ENCODE results near the gene HMGXB3.

HMGXB3 gene

DNA sequence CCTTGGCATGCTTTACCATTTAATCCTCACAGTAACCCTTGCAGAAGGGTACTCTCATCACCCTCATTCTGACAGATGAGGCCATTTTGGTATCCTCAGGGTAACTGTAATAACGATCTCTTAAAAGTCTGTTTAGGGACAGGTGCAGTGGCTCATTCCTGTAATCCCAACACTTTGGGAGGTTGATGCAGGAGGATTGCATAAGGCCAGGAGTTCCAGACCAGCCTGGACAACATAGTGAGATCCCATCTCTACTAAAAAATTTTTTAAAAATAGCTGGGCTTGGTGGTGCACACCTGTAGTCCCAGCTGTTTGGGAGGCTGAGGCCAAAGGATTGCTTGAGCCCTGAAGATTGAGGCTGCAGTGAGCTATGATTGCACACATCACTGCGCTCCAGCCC lies 54.0 kb downstream of the HMGXB3 start:
- DNase-seq: no peak

DNA sequence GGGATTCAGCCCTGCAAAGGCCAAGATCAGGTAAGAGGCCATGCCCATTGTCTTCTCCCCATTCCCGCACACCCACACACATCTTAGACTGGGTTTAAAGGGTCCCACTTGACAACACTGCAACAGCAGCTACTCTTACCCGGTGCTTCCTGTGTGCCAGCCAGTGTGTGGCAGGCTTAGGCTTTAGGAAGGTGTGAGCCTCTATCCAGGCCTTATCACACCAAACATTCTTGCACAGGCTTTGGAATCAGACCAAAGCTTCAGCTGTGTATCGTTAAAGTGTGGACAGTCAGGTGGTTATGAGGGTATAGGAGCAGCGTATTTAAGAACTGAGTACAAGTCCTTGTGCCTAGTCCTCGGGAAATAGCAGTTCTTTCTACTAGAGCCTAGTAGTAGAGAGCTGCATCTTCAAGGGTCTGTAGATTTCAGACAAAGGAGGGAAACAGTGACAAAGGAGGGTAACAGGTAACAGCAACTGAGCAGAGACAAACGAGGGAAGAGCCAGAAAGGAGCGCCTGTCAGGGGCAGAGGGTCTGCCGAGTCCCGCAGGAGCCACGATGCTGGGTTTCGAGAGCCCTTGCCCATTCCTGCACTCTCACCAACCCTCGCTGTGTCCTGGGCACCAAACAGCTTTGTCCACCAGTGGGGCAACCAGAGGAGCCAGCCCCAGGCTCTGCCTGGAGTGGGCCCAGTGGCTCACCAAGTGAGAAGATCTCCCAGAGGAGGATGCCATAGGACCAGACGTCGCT lies 55.0 kb downstream of the HMGXB3 start:
- no peak for DNase-seq

DNA sequence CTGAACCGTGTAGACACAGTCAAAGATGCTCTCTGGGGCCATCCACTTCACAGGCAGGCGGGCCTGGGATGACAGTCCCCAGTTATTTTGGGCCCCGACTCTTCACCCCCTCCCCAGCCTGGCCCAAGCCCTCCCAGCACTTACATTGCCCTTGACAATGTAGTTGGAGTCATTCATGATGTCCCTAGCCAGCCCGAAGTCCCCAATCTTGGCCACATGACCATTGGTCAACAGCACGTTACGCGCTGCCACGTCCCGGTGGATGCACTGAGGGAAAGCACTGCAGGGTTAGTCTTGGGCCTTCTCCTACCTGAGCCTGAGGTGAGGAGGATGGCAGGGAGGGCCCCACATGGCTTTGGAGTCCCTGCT lies 55.5 kb downstream of the HMGXB3 start:
- no peak for DNase-seq

DNA sequence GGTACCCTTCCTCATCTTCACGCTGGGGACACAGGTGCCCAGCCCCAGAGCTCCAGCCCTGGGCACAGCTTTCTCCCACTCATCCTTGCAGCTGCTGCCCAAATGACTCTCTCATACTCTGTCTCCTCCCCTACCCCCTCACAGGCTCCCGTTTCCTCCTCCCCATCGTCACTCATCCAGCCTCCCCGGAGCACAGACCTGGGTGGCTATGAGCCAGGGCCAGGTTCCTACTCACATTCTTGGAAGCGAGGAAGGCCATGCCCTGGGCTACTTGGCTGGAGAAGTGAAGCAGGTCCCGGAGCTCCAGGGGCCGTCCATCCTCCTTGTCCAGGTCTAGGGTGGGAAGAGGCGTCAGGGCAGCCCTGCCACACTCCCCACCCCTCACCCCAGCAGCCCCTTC lies 56.5 kb downstream of the HMGXB3 start:
- DNase-seq: no peak

DNA sequence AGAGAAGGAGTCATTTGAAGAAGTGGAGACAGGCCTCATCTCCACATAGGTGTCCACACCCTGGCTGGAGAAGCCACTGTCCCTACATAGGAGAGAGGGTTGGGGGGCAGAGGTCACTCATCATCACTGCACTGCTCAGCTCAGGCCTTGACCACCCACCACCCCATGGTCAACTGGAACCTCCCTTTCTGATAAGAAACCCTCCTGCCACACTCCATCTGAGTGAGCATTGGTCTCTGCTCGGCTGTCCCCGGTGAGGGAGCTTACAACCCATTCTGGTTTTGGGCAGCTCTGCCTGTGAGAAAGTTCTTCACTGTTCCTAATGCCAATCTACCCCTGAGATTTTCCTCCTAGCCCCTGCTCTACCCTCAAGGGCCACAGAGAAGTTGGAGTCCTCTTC lies 57.0 kb downstream of the HMGXB3 start:
- DNase-seq: no peak

DNA sequence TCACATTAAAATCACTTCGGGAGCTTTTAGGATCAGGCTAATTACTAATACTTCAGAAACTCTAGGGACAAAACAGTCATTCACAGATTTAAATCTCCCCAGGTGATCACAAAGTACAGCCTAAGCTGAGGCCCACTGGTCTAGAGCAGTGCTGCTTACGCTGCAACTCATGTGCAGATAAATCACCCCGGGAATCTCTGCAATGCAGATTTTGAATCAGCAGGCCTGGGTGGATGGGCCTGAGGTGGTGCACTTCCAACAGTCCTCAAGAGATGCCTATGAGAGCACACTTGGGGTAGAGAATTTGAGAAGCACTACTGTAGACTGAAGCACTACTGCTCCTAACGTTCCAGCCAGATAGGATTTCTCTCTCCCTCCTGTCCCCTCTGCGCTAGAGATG lies 57.5 kb downstream of the HMGXB3 start:
- DNase-seq: no peak

DNA sequence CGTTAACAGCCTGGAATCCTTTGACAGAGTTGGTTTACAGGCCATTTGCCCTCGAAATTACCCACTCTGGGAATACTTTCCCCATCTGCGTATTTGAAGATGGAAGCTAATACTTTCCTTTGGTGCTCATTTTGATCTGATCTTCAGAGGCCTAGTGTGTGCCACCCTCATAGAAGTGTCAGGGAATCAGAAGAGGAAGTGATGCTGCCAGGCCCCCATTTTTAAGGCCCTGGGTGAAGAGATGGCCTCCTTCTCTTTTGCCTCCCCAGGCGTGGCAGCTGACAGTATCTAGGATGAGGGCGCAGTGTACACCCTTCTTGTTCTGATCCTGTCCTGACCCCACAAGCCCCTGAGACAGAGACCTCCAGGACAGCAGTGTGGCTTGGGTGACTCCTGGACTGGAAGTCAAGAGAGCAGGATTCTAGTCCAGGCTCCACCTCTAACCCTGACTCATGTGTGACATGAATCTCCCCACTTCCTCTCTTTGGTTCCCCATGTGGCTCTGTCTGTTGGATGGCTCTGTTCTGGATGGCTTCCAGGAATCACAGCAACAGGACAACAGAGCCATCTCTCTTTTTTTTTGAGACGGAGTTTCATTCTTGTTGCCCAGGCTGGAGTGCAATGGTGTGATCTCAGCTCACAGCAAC lies 58.1 kb downstream of the HMGXB3 start:
- no peak for DNase-seq

DNA sequence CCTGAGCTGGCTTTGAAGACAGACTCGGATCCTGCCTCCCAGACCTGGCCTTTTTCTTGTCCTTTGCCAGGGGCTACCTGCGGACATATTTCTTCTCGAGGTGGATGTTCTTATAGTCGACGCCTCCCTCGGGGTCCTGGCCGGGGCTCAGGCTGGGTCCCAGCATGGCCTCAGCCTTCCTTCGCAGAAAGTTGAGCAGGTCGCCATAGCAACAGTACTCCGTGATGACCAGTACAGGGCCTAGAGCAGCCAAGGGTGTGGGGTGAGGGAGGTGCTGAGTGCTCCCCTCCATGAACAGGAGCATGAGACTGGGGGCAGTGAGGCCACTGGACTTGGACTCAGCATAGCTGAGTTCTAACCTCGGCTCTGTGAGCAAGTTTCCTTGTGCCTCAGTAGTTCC lies 59.1 kb downstream of the HMGXB3 start:
- no peak for DNase-seq

DNA sequence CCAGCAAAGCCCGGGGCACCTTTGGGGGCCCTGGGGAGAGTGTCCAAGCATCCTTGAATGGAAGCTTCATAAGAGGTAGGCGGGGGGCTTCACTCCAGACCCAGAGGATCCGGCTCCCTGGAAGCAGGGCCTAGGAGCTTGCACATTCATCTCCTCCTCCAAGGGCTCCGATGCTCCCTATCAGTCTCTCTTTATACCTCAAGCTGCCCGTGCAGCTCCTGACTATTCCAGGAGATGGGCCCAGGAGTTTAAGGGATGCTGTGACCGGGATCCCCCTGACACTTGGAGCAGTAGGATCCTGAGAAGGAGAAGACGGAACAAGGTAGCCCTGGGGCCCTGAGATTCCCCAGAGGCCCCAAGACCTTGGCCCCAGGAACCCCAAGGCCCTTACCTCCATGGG lies 59.9 kb downstream of the HMGXB3 start:
- DNase-seq: no peak

DNA sequence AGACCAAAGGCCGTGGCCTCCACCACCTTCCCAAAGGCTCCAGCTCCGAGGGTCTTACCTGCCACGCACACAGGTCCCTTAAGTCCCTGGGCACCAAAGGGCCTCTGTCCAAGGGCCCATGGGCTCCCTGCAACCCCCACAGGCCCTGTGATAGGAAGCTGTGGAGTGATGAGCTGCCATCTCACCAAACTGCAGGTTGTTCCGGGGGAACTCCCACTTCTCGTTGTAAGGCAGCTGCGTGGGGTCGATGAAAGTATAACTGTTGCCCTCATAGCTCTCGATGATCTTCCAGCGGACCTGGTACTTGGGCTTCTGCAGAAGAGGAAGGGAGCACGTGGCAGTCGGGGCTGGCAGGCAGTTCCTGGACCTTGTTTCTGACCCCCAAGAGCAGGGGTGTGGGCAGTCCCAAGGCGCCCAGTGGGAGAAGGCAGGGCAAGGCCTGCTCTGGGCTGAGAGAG lies 61.0 kb downstream of the HMGXB3 start:
- DNase-seq: no peak

DNA sequence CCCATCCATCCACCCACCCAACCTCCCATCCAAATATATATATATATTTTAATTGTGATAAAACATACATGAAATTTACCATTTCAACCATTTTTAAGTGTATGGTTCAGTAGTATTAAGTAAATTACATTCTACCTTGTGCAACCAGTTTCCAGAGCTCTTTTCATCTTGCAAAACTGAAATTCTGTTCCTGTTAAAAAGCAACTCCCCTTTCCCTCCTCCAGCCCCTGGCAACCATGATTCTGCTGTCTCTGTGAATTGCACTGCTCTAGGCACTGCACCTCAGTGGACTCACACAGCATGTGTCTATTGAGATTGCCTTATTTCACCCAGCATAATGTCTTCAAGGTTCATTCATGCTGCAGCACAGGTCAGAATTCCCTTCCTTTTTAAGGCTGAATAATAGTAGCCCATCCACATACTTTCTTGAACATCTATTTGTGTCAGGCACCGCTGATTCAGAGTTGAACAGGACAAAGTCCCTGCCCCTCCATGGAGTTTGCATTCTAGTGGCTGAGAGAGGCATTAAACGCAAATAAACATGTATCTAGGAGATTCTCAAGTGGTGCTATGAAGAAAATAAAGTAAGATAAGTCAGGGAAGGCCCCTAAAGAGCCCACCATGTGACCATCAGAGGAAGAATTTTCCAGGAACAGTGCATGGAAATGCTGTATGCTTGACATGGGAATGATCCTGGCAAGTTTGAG lies 61.8 kb downstream of the HMGXB3 start:
- DNase-seq: no peak

DNA sequence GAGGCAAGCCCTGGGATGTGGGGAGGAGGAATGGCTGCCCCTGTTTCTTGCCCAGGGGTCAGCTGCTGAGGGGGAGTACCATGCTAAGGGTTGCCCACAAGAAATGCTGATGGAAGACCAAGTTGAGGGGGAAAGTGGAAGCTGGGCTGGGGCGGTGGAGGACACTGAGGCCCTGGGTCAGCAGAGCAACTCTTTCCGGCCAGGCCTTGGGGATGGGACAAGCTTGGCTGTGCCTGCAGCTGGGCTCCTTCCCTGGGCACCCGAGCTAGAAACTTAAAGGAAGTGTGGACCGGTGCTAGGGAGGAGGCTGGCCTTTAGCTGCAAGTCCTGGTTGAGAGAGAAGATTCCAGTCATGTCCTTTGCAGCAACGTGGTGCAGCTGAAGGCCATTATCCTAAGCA lies 63.1 kb downstream of the HMGXB3 start:
- DNase-seq: no peak

DNA sequence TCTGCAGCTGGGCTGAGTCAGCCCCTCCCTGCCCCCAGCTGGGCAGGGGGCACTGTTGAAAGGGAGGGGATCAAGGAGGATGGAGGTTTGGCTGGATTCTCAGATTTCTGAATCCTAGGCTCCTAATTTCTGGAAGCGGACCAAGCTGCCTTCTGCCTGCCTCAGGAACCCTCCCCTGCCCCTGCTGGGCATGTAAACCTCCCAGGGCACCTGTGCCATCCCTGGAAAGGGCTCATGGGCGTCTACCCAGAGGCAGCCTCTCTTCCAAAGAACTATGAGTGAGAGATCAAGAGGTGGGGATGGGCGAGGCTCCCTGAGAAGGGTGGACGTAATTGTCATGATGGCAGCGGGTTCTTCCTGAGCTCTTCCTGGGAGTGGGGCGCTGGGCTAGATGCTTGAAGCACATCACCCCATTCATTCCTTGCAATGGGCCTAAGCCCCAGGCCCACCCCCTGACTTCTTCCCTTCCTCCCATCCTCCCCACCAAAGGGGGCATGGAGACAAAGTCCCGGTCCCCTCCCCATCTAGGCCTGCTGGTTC lies 64.2 kb downstream of the HMGXB3 start:
- no peak for DNase-seq

DNA sequence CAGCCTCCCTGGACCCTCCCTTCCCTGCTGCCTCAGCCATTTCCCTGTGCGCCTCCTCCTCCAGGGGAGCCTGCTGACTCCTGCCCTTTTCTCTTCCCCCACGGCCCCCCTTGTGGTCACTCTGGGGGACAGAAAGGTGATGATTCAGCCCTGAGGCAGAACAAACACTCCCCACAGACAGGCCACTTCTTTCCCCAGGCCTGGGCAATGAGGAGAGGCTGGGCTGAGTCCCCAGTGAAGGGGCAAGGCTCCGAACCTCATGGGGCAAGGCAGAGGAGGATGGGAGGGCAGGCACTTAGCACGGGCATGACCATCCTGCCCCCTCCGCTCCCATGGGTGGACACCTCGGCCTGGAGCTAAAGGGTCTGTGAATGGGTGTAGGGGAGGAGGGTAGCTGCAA lies 64.8 kb downstream of the HMGXB3 start:
- no peak for DNase-seq

DNA sequence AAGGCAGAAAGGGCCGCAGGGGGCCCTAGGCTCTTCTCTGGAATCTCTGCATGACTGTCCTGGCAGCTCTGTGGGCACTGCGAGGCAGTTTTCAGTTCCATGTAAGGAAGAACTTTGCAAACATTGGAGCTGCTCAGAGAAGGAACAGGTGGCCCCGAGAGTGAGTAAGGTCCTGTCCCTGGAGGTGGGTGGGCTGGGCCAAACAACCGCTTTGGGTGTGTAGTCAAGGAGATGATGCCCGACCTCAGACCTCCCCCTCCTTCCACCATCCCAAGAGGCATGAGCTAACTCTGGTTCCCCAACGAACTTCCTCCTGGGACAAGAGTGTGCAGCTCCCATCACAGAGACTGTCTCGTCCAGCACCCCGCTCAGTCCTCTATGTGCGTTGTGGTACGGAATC lies 65.3 kb downstream of the HMGXB3 start:
- DNase-seq: no peak

DNA sequence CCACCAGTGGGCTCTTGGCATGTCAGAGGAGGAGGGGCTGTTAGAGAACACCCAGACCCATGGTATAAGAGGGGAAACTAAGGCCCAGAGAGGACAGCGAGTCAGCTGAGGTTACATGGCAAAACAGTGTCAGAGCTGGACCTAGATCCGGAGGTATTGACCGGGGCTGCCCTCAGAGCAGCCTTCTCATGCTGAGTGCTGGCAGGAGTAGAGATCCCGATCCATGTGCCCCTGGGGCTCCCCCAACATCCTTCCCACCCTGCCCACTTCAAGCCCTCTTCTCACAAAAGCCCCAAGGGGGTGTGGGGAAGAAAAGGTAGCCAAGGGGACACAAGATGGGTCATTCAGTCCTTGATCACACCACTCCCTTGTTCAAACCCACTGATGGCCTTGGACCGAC lies 65.9 kb downstream of the HMGXB3 start:
- no peak for DNase-seq

DNA sequence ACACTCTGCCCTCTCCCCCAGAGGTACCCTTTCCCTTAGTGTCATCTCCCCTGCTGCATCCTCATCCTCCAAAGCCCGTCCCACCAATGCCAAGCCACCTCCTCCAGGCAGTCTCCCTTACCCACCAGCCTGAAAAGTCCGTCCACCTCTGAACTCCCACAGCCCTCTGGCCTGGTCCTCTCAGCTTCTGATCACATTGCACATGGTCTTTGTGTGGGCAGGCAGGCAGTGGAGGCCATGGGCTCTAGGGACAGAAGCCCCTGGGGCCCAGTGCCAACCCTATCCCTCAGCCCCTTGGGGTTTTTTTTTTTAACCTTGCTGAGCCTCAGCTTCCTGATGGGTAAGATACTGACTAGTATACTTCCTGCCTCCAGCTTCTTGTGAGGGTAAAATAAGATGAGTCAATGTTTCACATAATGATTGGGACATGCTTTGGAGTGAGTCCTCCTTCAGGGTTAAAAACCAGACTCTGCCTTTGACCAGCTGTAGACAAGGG lies 66.4 kb downstream of the HMGXB3 start:
- DNase-seq: no peak

DNA sequence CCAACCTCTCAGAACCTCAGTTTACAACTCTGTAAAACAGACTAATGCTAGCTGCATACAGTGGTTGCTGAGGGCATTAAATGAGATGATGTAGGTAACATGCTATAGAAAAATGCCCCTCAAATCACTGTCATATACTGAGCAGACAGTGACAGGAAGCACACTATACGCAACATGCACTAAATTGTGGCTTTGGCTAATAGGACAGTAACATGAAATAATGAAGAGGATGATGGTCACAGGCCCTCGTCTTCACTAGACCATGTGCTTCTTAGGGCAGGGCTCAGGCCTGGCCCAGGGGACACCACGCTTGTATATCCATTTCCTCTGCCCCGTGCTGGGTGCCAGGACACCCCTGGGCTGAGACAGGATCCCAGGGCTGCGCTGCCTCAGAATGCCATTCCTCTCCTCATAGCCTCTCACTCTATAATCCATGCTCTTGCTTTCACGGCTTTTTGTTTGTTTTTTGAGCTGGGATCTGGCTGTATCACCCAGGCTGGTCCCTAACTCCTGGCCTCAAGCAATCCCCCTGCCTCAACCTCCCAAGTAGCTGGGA lies 66.9 kb downstream of the HMGXB3 start:
- no peak for DNase-seq

DNA sequence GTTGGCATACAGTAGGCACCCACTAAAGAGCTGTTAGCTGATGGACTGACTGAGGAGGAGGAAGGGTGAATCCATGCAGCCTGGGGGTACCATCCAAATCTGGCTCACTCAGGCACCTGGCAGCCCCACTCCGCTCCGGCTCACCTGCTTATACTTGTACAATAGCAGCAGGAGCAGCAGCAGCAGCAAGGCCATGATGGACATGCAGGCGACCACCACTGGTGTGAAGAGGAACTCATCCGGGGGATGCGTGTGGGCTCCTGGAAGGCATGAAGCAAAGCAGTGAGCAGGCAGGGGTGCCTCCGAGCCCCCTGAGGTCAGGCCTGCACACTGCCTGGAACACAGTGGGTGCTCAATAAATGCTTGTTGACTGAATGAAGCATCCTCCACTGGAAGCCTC lies 67.5 kb downstream of the HMGXB3 start:
- no peak for DNase-seq

DNA sequence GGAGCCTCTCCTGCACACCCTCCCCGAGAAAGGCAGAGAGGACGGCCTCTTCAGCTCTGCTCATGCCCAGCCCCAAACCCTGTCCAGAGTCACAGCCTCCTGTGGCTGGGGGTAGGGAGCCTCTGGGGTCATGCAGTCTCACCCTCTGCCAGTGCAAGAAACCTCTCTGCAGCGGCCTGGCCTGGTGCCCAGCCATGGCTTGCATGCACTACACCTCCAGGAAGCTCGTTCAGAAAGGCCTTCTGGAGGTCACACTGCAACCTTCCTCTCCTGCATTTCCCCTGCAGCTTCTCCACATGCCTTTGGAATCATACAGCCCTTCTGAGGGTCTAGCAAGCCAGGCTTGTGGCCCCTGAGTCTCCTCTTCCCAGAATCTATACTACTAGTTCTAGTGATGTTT lies 67.9 kb downstream of the HMGXB3 start:
- DNase-seq: no peak

DNA sequence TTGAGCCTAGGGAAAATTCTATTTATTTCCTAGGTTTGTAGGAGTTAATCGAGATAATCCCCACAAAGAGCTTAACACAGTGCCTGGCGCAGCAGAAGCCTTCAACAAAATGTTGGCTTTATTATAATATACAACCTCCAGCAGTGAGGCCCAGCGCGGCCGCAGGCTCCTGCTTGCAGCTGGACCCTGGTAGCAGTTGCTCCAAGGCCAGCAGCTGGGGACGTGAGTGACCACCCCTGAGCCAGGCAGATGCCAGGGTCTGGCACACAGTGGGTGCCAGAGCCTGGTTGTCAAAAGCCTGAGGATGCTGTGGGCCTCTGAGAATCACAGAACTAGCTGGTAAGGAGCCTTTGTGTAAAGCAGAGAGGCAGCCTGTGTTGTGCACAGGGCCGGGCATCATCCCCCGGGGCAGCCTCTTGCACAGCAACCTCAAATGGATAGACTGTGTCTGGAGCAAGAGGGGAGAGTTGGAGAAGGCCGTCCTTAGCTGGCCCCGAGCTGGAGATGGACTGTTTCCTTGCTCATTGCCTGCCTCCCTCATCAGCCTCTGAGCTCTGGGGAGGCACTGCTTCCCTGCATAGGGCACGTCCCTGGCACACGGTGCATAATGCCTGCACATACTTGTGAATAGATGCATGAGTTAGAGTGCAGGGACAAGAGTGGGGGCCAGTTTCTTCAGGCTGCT lies 68.6 kb downstream of the HMGXB3 start:
- DNase-seq: no peak

DNA sequence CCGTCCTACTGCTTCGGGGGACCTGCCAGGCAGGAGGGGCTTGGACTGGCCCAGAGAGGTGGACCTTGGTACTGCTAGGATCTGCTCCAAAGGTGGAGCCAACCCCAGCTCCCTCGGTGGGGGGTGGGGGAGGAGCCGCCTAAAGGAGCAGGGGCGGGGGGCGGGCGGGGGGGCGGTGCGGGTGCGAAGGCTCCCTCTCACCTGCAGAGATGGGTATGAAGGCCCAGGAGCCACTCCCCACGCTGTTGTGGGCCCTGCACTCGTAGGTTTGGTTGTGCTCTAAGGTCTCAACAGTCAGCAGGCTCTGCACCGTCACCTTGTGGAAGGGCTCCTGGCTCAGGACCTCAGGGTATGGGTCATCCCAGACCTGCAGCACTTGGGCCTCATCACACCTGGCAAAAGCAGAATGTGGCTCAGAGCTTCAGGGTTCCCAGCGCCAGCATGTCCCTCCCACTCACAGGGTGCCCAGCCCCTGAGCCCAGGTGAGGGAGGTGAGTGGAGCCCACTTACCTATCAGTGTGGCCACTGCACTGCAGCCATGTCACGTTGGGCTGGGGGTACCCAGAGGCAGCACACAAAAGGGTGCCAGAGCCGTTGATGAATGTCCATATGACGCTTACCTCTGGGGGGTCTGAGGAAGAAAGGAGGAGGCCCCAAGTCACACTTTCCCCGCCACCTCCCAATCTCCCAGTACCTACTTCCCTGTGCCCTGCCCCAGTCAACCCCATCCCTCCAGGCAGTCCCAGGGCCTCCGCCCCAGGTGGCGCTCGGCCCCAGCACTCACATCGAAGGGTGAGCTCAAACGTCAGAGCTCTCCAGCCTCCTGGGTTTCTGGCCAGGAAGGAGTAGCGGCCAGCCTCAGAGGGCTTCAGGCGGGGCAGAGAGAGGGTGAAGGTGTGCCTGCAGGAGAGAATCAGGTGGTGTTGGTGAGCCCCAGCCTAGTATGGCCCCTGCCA lies 69.4 kb downstream of the HMGXB3 start:
- no peak for DNase-seq

Measured in stimulated activated CD4-positive, alpha-beta T cell treated with anti-CD3 and anti-CD28 coated beads, Interleukin-2, amount 100 ng/mL, for 48 hours (primary cell).